ENCODE data around the gene HBD. TPM values are rescaled to one million over a fixed set of nuclear protein-coding genes. Genes with fewer than 3 reads are reported as not detected.

Gene HBD
- total RNA-seq, 1 donor from 2014 or later = not detected

DNA sequence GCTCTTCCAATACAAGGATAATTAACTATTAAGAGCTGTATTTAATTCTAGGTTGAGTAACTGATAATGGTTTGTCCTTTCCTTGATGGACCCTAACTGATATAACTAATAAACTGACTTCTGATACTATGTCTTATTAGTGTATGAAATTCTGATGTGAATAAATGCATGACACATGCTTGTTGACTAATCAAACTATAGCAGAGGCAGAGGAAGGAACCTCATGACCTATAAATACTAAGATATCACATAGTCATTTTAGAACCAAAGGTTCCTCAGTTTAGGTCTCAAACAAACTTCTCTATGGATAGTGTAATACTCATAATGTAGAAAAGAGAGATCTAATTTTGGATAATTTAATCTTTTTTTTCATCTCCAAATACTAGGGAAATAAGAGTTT is 4.8 kb upstream of the HBD start:
- TF ChIP-seq, protein P1, sequence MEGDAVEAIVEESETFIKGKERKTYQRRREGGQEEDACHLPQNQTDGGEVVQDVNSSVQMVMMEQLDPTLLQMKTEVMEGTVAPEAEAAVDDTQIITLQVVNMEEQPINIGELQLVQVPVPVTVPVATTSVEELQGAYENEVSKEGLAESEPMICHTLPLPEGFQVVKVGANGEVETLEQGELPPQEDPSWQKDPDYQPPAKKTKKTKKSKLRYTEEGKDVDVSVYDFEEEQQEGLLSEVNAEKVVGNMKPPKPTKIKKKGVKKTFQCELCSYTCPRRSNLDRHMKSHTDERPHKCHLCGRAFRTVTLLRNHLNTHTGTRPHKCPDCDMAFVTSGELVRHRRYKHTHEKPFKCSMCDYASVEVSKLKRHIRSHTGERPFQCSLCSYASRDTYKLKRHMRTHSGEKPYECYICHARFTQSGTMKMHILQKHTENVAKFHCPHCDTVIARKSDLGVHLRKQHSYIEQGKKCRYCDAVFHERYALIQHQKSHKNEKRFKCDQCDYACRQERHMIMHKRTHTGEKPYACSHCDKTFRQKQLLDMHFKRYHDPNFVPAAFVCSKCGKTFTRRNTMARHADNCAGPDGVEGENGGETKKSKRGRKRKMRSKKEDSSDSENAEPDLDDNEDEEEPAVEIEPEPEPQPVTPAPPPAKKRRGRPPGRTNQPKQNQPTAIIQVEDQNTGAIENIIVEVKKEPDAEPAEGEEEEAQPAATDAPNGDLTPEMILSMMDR (IDR thresholded peaks at IDR 0.05) = no peak
- peaks cover 50% of the 10 kb centered on the region for H3K27me3 Mint-ChIP-seq (ENCODE audit: unreplicated experiment)
- H3K9me3 Mint-ChIP-seq (ENCODE audit: unreplicated experiment) = no peaks in the 10 kb centered on the region
- H3K4me3 Mint-ChIP-seq (ENCODE audit: unreplicated experiment) = no peak overlapping the region
- H3K27ac Mint-ChIP-seq (ENCODE audit: unreplicated experiment) = no peak overlapping the region
- H3K4me1 Mint-ChIP-seq (ENCODE audit: unreplicated experiment) = no peaks in the 10 kb centered on the region
- no peaks in the 10 kb centered on the region for H3K36me3 Mint-ChIP-seq (ENCODE audit: unreplicated experiment)
- DNase-seq (ENCODE audit: extremely low spot score, unreplicated experiment) = no peak

DNA sequence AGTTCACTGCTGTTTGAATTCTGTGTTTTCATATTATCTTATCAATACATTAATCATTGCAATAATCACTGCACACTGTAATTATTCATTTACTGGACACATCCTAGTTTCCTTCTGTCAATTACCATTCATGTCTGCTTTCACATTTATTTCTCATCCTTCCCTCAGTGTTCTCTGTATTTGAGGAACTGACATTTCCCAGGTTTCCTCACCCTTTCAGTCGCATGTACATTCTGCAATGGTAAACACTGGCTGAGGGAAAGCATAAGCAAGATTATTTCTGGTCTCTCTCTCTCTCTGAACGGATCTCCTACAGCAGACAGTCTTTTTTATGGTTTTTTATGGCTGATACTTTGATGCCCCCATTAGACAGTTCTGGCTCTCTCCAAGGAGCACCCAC is 4.2 kb upstream of the HBD start:
- Mint-ChIP-seq H3K27ac (ENCODE audit: unreplicated experiment) (no peak overlapping the region), H3K36me3 (ENCODE audit: unreplicated experiment) (no peaks in the 10 kb centered on the region), H3K4me1 (ENCODE audit: unreplicated experiment) (no peaks in the 10 kb centered on the region), H3K27me3 (ENCODE audit: unreplicated experiment) (peaks cover 50% of the 10 kb centered on the region), H3K4me3 (ENCODE audit: unreplicated experiment) (no peak overlapping the region), H3K9me3 (ENCODE audit: unreplicated experiment) (no peaks in the 10 kb centered on the region)
- no peak for DNase-seq (ENCODE audit: extremely low spot score, unreplicated experiment)
- TF ChIP-seq, protein P1 (IDR thresholded peaks at IDR 0.05) = no peak

DNA sequence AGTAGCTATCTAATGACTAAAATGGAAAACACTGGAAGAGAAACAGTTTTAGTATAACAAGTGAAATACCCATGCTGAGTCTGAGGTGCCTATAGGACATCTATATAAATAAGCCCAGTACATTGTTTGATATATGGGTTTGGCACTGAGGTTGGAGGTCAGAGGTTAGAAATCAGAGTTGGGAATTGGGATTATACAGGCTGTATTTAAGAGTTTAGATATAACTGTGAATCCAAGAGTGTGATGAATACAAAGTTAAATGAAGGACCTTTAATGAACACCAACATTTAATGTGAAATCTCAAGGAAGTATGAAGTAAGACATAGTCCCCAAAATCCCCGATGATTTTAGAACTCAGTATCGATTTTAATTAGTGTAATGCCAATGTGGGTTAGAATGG is 3.1 kb upstream of the HBD start:
- H3K9me3 Mint-ChIP-seq (ENCODE audit: unreplicated experiment) = no peaks in the 10 kb centered on the region
- no peak overlapping the region for H3K4me3 Mint-ChIP-seq (ENCODE audit: unreplicated experiment)
- no peaks in the 10 kb centered on the region for H3K36me3 Mint-ChIP-seq (ENCODE audit: unreplicated experiment)
- TF ChIP-seq, protein P1 (IDR thresholded peaks at IDR 0.05) = no peak
- peaks cover 50% of the 10 kb centered on the region for H3K27me3 Mint-ChIP-seq (ENCODE audit: unreplicated experiment)
- no peak for DNase-seq (ENCODE audit: extremely low spot score, unreplicated experiment)
- no peak overlapping the region for H3K27ac Mint-ChIP-seq (ENCODE audit: unreplicated experiment)
- no peaks in the 10 kb centered on the region for H3K4me1 Mint-ChIP-seq (ENCODE audit: unreplicated experiment)

DNA sequence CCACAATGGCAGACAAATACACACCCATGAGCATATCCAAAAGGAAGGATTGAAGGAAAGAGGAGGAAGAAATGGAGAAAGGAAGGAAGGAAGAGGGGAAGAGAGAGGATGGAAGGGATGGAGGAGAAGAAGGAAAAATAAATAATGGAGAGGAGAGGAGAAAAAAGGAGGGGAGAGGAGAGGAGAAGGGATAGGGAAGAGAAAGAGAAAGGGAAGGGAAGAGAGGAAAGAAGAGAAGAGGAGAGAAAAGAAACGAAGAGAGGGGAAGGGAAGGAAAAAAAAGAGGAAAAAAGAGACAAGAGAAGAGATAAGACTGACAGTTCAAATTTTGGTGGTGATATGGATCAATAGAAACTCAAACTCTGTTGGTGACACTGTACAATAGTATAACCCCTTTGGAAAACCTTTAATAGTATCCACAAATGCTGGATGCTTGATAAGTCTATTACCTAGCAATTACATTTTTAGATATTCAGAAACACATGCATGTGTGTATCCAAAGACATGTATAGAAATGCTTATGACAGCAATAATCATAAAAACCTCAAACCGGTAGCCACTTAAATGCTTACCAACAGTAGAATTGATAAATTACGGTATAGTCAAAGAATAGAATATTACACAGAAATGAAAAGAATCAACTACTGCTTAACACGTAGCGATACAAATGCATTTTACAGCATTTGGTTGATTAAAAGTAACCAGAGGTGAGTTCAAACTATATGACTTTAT is 1.2 kb upstream of the HBD start:
- H3K9me3 Mint-ChIP-seq (ENCODE audit: unreplicated experiment) = no peaks in the 10 kb centered on the region
- H3K4me1 Mint-ChIP-seq (ENCODE audit: unreplicated experiment) = no peaks in the 10 kb centered on the region
- H3K36me3 Mint-ChIP-seq (ENCODE audit: unreplicated experiment) = no peaks in the 10 kb centered on the region
- TF ChIP-seq, protein P1 (IDR thresholded peaks at IDR 0.05) = no peak
- peaks cover 43% of the 10 kb centered on the region for H3K27me3 Mint-ChIP-seq (ENCODE audit: unreplicated experiment)
- no peak for DNase-seq (ENCODE audit: extremely low spot score, unreplicated experiment)
- H3K27ac Mint-ChIP-seq (ENCODE audit: unreplicated experiment) = no peak overlapping the region
- no peak overlapping the region for H3K4me3 Mint-ChIP-seq (ENCODE audit: unreplicated experiment)

DNA sequence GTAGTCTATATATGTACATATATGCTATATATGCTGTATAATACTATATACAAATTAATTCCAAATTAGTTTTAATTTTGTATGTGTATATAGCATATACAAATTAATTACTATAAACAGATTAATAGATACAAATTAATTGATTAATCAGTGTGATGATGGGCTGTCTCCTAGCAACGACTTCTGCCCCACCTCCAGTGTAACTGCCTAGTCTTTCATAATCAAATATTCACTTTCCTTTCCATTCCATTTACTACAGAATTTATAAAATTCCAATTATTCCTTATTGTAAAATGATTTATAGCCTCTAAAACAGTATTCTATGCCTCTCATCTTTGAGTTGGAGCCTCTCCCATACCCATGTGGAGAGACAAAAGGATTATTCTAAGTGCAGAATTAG is 976 bp downstream of the HBD start:
- Mint-ChIP-seq H3K27ac (ENCODE audit: unreplicated experiment) (no peak overlapping the region), H3K36me3 (ENCODE audit: unreplicated experiment) (no peaks in the 10 kb centered on the region), H3K4me1 (ENCODE audit: unreplicated experiment) (no peaks in the 10 kb centered on the region), H3K9me3 (ENCODE audit: unreplicated experiment) (no peaks in the 10 kb centered on the region), H3K27me3 (ENCODE audit: unreplicated experiment) (peaks cover 29% of the 10 kb centered on the region), H3K4me3 (ENCODE audit: unreplicated experiment) (no peak overlapping the region)
- DNase-seq (ENCODE audit: extremely low spot score, unreplicated experiment) = no peak
- TF ChIP-seq, protein P1 (IDR thresholded peaks at IDR 0.05) = no peak

Measured in osteocyte (in vitro differentiated cells).